OCI-M1 (cell line): ENCODE results near the gene MYL4.

Experiments
- DNase-seq: peaks from one replicate; lab custom pipeline; 2025; lab: John Stamatoyannopoulos, UW

The MYL4 gene

DNA sequence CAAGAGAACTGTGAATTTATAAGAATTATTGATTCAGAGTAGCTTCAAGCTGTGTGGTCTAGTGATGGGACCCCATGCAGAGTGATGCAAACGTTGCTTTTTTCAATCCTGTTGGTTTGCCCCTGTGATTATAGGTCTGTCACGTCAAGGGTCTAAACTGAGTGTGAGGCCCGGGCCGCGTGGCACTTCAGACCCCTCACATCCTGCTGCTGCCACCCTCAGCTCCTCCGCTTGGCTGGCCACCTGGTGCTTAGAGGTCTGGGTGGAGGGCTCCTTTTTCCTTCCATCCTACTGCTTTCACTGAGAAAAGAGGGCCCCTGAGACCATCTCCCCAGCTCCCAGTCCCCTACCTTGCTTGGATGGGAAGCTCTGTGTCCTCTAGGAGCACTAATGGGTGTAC is 12.0 kb downstream of the MYL4 start:
- no peak for DNase-seq

DNA sequence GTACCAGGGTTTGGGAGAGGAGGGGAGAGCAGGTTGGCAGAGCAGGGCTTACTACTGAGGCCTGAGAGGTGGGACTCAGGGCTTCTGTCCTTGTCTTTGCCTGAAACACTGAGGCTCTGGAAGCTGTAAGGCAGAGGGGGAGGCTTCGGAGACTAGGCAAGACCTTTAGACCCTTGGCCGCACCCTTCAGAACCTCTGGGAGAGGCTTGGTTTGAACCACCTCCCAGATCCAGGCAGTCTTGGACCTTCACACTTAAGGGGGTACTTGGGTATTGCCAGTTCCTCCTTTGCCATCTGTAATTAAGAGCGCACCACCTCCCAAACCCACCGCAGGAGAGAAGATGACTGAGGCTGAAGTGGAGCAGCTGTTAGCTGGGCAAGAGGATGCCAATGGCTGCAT is 12.9 kb downstream of the MYL4 start:
- no peak for DNase-seq

DNA sequence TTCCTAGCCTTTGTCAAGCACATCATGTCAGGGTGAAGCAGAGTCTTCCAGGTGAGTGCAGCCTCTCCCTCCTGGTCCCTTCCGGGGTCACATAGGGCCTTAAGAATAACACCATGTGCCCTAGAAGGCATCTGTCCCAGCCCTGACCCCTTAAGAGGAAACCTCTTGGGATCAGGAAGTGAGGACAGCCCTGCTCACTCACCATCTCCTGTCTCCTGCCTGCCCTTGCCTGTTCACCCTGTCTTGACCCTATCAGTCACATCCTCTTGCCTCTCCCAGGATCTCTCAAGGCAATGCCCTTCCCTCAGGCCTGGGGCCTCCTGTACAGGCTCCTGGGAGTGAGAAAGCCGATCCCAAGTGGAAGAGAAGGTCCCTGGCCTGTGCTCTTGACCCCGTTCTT is 13.9 kb downstream of the MYL4 start:
- no peak for DNase-seq

DNA sequence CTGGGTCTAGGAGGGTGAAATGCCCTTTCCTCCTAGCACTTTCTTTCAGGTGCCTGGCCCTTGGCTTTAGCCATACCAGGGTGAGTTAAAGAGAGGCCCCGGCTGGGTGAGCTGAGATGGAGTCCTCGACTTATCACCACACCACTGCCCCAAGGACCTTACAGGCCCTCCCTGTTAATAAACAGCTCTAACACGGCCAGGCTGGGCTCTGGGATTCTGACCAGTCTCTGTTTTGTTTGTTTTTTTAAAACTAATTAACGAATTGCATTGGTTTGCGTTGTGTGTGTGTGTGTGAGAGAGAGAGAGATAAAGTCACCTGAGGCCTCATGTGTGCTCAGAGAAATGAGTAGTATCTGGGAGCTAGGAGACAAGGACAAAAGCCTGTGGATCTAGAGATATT is 14.3 kb downstream of the MYL4 start:
- no peak for DNase-seq

DNA sequence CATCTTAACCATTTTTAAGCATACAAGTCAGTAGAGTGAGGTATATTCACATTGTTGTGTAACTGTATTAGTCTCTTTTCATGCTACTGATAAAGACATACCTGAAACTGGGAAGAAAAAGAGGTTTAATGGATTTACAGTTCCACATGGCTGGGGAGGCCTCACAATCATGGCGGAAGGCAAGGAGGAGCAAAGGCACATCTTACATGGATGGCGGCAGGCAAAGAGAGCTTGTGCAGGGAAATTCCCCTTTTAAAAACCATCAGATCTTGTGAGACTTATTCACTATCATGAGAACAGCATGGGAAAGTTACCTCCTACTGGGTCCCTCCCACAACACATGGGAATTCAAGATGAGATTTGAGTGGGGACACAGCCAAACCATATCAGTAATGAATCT is 14.9 kb downstream of the MYL4 start:
- peak; percentile 16 for DNase-seq

DNA sequence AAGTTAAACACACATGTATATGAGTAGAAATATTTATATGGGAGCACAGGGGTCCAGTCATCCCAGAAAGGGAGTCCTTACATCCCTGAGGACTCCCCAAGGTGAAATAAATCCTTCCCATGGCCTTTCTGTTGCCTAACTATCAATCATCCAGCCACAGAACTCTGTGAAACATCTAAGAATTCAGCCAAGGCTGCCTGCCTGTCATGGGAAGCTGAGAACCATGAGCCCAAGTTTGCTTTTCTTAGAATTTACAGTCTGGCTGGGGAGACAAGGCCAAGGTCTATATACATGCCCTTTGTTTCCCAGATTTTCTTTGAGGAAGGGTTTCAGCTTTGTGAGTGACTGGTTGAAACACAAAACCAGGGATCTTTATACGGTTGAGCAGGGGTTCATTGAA is 15.8 kb downstream of the MYL4 start:
- peak; percentile 54 for DNase-seq

DNA sequence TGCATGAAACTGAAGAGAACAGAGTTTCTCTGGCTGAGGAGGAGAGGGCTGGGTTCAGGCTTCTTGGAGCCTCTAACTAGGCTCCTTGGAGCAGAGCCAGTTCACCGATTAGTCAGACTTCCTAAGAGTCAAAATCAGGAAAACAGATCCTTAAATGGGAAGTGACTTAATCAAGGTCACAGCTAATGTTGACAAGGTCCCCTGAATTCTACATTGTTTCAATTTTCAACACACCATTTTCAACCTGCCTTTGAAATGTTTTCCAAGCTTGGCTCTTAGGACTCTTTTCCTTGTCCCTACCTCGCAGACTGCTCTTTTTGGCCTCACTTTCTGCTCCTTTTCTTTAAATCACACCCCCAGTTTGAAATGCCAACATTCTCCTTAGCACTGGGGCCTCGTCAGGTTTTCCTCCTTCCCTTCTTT is 16.3 kb downstream of the MYL4 start:
- DNase-seq, result peak; percentile 62

DNA sequence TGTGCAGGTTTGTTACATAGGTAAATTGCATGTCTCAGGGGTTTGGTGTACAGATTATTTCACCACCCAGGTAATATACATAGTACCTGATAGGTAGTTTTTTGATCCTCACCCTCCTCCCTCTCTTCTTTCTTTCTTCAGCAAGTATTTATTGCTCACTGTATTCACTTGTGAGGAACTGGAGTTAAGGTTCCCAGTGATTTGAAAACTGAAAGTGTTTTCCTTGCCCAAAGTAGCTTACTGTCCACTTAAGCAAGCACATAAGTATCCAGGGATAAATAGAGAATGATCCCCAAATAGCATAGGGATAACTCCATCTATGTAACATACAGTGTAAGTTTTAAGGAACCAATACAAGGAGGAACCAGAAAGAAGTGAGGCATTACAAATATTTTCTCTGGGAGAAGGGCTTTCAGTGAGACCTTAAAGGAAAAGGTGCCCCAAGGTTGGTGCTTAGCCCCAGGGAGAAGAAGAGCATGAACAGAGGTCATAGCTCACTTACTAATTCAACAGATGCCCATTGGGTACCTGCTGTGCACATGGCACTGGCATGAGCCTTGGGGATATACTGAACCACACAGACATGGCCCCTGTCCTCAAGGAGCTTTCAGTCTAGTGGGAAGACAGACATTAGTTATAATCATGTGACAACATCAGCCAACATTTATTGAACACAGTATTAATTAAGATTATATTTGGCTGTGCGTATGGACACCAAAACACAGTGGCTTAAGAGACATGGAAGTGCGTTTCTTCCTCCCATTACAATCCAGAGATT is 17.0 kb downstream of the MYL4 start:
- DNase-seq, result peak; percentile 32

DNA sequence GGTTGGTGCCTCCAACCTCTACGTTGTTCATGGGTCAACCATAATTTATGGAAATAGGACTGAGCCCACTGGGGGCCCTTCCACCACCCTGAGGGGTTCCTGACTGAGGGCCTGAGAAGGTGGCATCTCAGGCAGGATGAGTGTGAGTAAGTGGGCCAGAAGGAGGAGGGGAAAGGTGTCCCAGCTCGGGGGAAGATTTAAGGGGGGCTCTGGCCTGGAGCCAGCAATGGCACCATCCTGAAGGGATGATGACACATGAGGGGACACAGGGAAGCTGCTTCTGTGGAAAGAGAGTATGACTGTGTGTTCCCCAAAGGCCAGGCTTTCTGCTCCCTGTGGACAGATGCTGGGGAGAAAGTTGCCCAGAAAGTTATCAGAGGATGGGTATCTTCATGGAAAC is 18.7 kb downstream of the MYL4 start:
- DNase-seq, result no peak

DNA sequence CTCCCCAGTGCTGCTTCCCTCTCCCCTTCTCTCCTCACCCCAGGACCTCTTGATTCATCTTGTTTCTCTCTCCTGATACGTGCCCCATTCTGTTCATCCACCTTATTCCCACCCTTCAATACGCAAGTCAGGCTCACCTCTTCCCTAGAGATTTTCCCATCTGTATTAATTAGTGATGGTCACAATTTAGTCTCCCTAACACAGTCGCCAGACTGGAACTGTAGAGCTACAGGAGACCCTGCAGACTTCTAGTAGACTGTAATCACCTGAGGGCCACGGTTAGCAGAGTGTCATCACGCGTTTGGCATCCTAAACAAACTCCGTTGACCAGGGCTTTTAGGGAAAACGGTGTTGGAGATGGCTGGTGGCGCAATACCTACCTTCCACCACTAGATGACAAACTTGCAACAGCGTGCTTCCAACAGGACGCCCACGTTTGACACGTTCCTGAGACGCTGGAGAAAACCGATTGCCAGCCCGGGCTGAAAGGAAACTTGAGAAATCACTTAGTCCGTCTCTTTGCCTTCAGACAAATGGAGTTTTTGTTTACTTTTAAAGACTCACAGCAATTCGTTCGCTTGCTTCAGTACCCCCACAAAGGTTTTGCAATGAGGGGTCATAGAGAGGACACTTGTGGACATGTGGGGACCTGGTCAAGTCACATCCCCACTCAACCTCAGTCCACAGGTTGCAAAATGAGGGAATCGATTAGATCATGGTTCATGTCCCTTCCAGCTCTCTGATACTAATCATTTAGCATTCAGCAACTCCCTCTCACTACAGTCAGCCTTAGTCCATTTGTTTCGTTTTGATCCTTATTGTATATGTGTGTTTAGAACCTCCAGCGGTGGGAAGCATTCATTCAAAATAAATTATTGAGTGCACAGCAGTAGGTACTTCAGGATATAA is 20.6 kb downstream of the MYL4 start:
- peak; percentile 94 for DNase-seq

DNA sequence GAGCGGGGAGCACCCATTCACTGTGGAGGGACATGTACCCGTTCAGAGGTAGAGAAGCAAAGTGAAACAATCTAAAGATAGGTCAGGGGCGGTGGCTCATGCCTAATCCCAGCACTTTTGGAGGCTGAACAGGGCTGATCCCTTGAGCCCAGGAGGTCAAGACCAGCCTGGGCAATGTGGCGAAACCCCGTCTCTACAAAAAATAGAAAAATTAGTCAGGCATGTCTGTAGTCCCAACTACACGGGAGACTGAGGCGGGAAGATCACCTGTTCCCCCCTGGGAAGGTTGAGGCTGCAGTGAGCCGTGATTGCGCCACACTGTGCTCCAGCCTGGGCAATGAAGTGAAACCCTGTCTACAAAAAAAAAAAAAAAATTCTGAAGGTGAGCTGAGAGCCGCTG is 21.7 kb downstream of the MYL4 start:
- no peak for DNase-seq

DNA sequence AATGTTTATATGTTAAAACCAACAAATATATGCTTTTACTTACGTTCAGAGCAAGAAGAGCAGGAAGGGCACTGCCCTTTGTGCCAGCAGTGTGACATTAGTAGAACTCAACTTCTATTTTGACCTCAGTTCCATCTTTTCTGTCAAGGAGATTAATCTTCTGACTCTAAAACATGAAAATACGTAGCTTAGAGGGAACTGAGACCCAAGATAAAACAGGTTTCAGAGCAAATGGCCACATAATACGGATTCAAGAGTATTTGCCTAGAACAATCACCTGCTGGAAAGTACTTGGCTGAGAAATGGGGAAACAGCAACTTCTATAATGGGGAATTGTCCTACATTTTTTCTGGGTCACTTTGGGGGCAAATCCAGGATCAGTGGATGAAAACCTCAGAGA is 22.2 kb downstream of the MYL4 start:
- DNase-seq, result no peak

DNA sequence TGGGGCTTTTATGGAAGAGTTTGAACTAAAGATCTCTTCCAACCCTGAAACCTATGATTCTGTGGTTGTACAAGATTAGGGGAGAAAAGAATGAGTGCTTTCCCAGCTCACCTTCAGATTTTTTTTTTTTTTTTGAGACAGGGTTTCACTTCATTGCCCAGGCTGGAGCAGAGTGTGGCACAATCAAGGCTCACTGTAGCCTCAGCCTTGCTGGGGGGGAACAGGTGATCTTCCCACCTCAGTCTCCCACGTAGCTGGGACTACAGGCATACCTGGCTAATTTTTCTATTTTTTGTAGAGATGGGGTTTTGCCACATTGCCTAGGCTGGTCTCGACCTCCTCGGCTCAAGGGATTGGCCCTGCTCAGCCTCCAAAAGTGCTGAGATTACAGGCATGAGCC is 22.7 kb downstream of the MYL4 start:
- DNase-seq, result no peak

DNA sequence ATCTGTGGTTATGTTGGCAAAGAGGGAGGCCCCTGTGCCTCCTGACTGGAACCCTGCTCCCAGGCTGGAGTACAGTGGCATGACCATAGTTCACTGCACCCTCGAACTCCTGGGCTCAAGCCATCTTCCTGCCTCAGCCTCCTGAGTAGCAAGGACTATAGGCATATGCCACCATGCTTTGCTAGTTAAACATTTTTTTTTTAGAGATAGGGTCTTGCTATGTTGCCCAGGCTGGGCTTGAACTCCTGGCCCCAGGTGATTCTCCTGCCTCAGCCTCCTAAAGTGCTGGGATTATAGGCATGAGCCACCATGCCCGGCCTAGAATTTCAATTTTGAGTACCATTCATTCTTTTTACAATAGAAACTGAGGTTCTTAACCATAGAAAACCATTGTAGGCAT is 23.3 kb downstream of the MYL4 start:
- no peak for DNase-seq

DNA sequence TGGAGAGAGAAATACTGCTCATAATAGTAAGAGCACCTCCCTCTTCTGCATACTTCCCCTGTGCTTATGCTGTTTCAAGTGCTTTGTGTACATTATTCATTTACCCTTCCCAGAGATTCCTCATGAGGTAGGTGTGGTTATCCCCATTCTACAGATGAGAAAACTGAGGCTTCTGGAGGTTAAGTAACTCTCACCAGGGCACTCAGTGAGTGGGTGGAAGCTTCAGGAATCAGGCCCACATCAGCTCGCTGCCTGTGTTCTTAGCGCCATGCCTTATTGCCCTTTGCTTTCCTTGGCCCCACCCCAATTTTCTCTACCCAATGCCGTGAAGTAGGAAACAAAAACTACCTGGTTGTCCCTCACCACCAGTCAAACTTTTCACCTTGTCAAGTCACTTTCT is 26.4 kb downstream of the MYL4 start:
- no peak for DNase-seq

DNA sequence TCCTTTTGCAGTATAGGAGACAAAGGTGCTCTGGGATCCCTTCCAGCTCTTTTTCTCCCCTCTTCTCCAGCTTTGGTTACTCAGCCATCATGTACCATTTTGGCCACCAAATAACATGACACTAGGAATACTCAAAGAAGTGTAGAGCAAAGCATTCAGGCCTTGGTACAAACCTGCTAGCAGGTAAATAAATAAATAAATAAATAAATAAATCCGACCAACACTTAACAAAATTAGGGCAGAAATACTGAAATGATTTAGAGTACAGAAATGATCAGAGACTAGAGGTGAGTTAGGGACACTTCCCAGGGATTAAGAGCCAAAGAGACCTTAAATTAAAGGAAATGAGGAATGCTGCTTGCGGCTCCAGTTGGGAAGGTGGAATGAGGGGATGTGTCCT is 26.8 kb downstream of the MYL4 start:
- no peak for DNase-seq

DNA sequence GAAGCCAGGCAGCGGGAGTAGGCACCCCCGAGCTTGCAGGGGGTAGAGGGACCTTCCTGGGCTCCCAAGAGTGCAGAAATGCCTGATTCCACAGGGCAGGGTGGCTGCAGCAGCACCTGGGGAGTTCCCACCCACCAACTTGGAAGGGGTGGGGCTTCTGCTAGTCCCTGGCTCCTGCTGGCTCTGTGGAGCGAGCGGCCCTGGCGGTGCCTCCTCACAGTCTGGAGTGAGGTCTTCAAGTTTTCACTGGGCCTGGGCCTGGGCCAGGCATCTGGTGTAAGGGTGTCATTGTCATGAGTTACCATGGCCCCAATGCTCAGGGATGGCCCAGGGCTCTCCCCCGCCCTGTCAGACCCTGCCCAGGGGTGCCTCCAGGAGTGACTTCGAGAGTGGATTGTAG is 28.7 kb downstream of the MYL4 start:
- no peak for DNase-seq

DNA sequence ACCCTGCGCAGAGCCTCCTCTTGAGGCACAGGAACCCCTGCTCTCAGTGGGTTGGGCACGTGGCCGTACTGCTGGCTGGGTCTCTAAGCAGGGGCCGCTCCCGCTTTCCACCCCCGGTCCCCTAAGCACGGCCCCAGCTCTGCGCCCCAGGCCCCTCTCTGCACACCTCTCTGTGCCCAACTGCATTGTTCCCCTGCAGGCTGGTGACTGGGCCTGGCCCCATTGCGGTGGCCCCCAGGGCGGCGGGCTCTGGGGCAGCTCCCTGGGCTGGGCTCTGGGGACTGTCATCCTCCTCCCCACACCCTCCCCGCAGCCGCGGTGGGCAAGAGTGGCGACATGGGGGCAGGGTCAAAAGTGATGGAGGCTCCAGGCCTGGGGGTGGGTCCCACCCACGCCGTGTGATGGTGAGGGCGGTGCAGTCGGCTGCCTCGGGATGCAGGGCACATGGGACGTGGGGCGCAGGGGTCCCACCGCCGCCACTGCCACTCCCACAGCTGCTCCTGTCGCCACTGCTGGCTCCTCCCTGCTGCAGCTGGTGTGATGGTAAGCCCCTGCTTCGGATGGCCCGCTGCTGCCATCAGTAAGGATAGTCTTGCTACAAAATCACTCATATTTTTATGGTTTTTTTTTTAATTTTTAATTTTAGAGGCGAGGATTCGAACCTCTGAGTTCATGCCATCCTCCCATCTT is 29.3 kb downstream of the MYL4 start:
- DNase-seq, result no peak

DNA sequence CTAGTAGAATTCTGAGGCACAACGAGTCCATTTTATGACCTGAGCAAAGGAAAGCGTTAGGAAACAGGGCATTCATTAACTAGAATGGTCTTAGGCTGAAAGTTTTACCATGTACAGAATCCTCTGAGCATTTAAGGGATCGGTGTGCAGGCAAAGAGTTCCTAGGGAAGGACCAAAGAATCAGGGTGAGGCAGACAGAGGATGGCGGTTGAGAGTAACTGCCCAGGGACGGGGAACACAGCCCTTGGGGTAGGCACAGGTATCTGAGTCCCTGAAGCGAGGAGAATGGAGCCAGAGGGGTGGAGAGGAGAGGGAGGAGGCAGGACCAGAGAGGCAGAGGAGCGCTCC is 30.4 kb downstream of the MYL4 start:
- DNase-seq, result no peak

DNA sequence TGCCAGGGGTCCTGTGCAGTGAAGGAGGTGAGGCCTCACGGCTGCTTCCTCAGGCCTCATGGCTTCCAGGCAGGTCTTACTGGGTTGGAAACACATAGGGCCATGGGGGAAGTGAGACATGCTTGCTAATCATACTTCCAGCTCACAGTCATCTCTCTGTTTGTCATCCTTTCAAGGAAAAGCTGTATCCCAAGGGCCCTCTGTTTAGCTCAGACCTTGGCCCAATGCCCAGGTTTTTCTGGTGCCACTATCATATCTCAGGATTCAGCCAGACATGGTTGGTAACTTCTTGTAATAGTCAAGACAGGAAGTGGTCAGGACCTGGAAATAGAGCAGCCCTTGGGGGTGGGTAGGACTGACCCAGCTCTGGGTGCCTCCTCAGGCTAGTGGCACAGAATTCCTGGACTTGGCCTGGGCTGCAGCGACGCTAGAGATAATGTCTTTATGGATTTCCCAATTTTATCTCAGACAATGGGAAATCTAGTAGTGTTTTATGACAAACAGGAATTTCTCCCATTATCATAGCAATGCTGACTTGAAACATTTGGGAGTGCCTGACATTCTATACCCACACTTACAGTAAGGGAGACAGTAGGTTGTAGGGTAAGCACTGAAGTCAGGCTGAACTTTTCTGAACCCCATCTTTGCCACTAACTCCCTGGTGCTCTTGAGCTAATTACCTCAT is 31.0 kb downstream of the MYL4 start:
- DNase-seq, result peak; percentile 98

DNA sequence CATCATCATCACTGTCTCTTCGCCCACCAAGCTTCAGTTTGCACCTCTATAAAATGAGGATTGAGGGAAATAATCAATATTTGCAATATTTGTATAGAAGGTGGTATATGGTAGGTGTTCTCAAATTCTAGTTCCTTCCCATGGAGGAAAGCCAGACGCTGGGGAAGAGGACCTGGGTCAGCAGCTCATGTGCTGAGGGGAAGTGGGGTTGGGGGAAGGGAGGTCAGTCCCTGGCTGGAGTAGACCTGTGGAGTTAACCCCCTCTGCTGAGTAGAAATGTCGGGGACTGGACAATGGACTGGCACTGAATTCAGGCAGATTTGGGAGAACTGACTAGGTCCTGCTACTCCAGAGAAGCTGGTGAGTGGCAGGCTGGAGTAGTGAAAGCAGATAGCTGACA is 31.7 kb downstream of the MYL4 start:
- DNase-seq, result peak; percentile 65

DNA sequence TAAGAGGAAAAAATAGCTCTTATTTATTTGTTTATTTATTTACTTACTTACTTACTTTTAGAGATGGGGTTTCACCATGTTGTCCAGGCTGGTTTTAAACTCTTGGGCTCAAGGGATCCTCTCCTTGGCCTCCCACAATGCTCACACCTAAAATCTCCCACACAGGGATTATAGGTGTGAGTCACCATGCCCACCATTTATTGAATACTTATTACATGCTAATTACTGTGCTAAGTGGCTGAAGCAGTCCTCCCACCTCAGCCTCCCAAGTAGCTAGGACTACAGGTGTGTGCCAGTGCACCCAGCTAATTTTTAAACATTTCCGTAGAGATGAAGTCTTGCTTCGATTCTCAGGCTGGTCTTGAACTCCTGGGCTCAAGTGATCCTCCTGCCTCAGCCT is 33.5 kb downstream of the MYL4 start:
- no peak for DNase-seq
